ENCODE results near the gene SBF2. TPM values are rescaled to one million over a fixed set of nuclear protein-coding genes. Genes with fewer than 3 reads are reported as not detected.

Gene SBF2
- total RNA-seq, 1 donor = 61.2 TPM

GRCh38 chr11:9827708-9828107 is 466.3 kb downstream of the SBF2 start:
- Histone ChIP-seq H3K4me3 (ENCODE audit: insufficient read depth, low read length) (no peak overlapping the region), H3K4me2 (ENCODE audit: insufficient read depth, low read length) (no peak overlapping the region), H4K20me1 (ENCODE audit: insufficient read depth, low read length) (no peaks in the 10 kb centered on the region), H3K79me2 (ENCODE audit: insufficient read depth, low read length) (no peaks in the 10 kb centered on the region), H3K4me1 (ENCODE audit: insufficient read depth, low read length) (peaks cover 23% of the 10 kb centered on the region), H3K27ac (ENCODE audit: low read depth, low read length) (no peak overlapping the region), H3K9me3 (ENCODE audit: low read depth, low read length) (no peaks in the 10 kb centered on the region), H2AFZ (ENCODE audit: low read length) (no peak overlapping the region), H3K36me3 (ENCODE audit: insufficient read depth, low read length) (peaks cover 7% of the 10 kb centered on the region), H3K27me3 (ENCODE audit: insufficient read depth, low read length) (no peaks in the 10 kb centered on the region)
- TF ChIP-seq CTCF (IDR thresholded peaks at IDR 0.05; ENCODE audit: extremely low read depth, low read depth, low read length) = no peak
- no peak for DNase-seq (ENCODE audit: insufficient read length, low spot score, missing footprints)

GRCh38 chr11:9826390-9826789 is 467.6 kb downstream of the SBF2 start:
- Histone ChIP-seq H3K9me3 (ENCODE audit: low read depth, low read length) (no peaks in the 10 kb centered on the region), H3K4me2 (ENCODE audit: insufficient read depth, low read length) (no peak overlapping the region), H3K27ac (ENCODE audit: low read depth, low read length) (peak overlapping the region; percentile 71), H4K20me1 (ENCODE audit: insufficient read depth, low read length) (no peaks in the 10 kb centered on the region), H3K27me3 (ENCODE audit: insufficient read depth, low read length) (no peaks in the 10 kb centered on the region), H2AFZ (ENCODE audit: low read length) (no peak overlapping the region), H3K79me2 (ENCODE audit: insufficient read depth, low read length) (no peaks in the 10 kb centered on the region), H3K4me1 (ENCODE audit: insufficient read depth, low read length) (peaks cover 24% of the 10 kb centered on the region), H3K4me3 (ENCODE audit: insufficient read depth, low read length) (no peak overlapping the region), H3K36me3 (ENCODE audit: insufficient read depth, low read length) (no peaks in the 10 kb centered on the region)
- DNase-seq (ENCODE audit: insufficient read length, low spot score, missing footprints) = no peak
- TF ChIP-seq CTCF (IDR thresholded peaks at IDR 0.05; ENCODE audit: extremely low read depth, low read depth, low read length) = no peak

- H3K27me3 ChIP-seq (ENCODE audit: insufficient read depth, low read length) = no peaks in the 10 kb centered on the region
- no peaks in the 10 kb centered on the region for H3K36me3 ChIP-seq (ENCODE audit: insufficient read depth, low read length)
- peaks cover 28% of the 10 kb centered on the region for H3K4me1 ChIP-seq (ENCODE audit: insufficient read depth, low read length)
- TF ChIP-seq CTCF (IDR thresholded peaks at IDR 0.05; ENCODE audit: extremely low read depth, low read depth, low read length) = no peak
- no peak for DNase-seq (ENCODE audit: insufficient read length, low spot score, missing footprints)
- no peak overlapping the region for H3K4me3 ChIP-seq (ENCODE audit: insufficient read depth, low read length)
- no peaks in the 10 kb centered on the region for H3K79me2 ChIP-seq (ENCODE audit: insufficient read depth, low read length)
- H3K27ac ChIP-seq (ENCODE audit: low read depth, low read length) = peak overlapping the region; percentile 71
- no peak overlapping the region for H2AFZ ChIP-seq (ENCODE audit: low read length)
- no peak overlapping the region for H3K4me2 ChIP-seq (ENCODE audit: insufficient read depth, low read length)
- no peaks in the 10 kb centered on the region for H3K9me3 ChIP-seq (ENCODE audit: low read depth, low read length)
- no peaks in the 10 kb centered on the region for H4K20me1 ChIP-seq (ENCODE audit: insufficient read depth, low read length)
Observed at GRCh38 chr11:9825895-9826294, 468.1 kb downstream of the SBF2 start.

- Histone ChIP-seq H3K27ac (ENCODE audit: low read depth, low read length) (peak overlapping the region; percentile 71), H3K79me2 (ENCODE audit: insufficient read depth, low read length) (no peaks in the 10 kb centered on the region), H3K27me3 (ENCODE audit: insufficient read depth, low read length) (no peaks in the 10 kb centered on the region), H3K4me1 (ENCODE audit: insufficient read depth, low read length) (peaks cover 28% of the 10 kb centered on the region), H3K36me3 (ENCODE audit: insufficient read depth, low read length) (no peaks in the 10 kb centered on the region), H2AFZ (ENCODE audit: low read length) (no peak overlapping the region), H3K4me3 (ENCODE audit: insufficient read depth, low read length) (no peak overlapping the region), H3K9me3 (ENCODE audit: low read depth, low read length) (no peaks in the 10 kb centered on the region), H4K20me1 (ENCODE audit: insufficient read depth, low read length) (no peaks in the 10 kb centered on the region), H3K4me2 (ENCODE audit: insufficient read depth, low read length) (no peak overlapping the region)
- peak; percentile 43 for DNase-seq (ENCODE audit: insufficient read length, low spot score, missing footprints)
- peak; percentile 43 for TF ChIP-seq CTCF (IDR thresholded peaks at IDR 0.05; ENCODE audit: extremely low read depth, low read depth, low read length)
Observed at GRCh38 chr11:9825315-9825714, 468.7 kb downstream of the SBF2 start.

All from osteoblast (primary cell).